PFSK-1 (cell line): ENCODE measurements around the gene TXN.

Experiments used
- FOXP2 ChIP-seq: optimal IDR thresholded peaks from 2 replicates; pipeline ENCODE3; 2011; ENCODE audit warnings: borderline replicate concordance, control low read depth, inconsistent platforms; ENCODE audit not compliant: insufficient read depth; ENCODE audit errors: extremely low read length, extremely low read depth
- POLR2AphosphoS5 ChIP-seq: IDR thresholded peaks from 2 replicates; pipeline ENCODE4 v1.6.1; 2012; ENCODE audit warnings: low read depth, mild to moderate bottlenecking, control low read depth, low read length, moderate library complexity
- SIN3A ChIP-seq: IDR thresholded peaks from 2 replicates; pipeline ENCODE4 v1.6.1; 2012; ENCODE audit warnings: mild to moderate bottlenecking, low read length, moderate library complexity, borderline replicate concordance; ENCODE audit not compliant: insufficient read depth
- TAF1 ChIP-seq: IDR thresholded peaks from 2 replicates; pipeline ENCODE4 v1.6.1; 2012; ENCODE audit warnings: low read length, control low read depth, borderline replicate concordance; ENCODE audit not compliant: insufficient read depth
- TF ChIP-seq, protein P1 (sequence below), 2 experiments: IDR thresholded peaks; 2 replicates each; pipeline versions ENCODE4 v1.6.1 to v1.8.0; 2011 to 2012; ENCODE audit warnings: low read depth in 2 of 2, low read length in 2 of 2, control low read depth in 1 of 2, inconsistent platforms in 1 of 2, mild to moderate bottlenecking in 1 of 2, moderate library complexity in 1 of 2; ENCODE audit not compliant: insufficient read depth in 1 of 2

DNA sequence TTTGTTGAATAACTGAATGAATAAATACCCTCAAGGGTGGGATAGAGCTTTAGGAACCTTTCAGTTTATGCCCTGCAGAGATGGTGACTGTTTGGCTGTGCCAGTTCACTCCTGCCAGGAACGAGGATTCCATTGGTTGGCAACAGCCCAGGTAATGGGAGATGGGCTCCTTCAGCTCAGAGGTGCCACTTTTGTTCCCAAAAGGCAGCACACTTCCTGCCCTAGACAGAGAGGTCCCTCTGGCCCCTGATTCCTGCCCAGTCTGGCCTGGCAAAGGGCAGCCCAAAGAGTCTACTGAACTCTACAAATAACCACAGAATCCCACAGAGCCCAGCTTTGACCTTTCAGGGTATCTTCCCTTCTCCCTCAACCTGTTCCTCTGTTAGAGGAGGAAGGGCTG lies 49.9 kb downstream of the TXN start:
- TF ChIP-seq POLR2AphosphoS5 = no peak
- TF ChIP-seq, protein P1, sequence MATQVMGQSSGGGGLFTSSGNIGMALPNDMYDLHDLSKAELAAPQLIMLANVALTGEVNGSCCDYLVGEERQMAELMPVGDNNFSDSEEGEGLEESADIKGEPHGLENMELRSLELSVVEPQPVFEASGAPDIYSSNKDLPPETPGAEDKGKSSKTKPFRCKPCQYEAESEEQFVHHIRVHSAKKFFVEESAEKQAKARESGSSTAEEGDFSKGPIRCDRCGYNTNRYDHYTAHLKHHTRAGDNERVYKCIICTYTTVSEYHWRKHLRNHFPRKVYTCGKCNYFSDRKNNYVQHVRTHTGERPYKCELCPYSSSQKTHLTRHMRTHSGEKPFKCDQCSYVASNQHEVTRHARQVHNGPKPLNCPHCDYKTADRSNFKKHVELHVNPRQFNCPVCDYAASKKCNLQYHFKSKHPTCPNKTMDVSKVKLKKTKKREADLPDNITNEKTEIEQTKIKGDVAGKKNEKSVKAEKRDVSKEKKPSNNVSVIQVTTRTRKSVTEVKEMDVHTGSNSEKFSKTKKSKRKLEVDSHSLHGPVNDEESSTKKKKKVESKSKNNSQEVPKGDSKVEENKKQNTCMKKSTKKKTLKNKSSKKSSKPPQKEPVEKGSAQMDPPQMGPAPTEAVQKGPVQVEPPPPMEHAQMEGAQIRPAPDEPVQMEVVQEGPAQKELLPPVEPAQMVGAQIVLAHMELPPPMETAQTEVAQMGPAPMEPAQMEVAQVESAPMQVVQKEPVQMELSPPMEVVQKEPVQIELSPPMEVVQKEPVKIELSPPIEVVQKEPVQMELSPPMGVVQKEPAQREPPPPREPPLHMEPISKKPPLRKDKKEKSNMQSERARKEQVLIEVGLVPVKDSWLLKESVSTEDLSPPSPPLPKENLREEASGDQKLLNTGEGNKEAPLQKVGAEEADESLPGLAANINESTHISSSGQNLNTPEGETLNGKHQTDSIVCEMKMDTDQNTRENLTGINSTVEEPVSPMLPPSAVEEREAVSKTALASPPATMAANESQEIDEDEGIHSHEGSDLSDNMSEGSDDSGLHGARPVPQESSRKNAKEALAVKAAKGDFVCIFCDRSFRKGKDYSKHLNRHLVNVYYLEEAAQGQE (IDR thresholded peaks at IDR 0.05; ENCODE audit: insufficient read depth in 1 of 2, low read depth in 2 of 2, low read length in 2 of 2) = no peak
- TF ChIP-seq TAF1 = no peak
- TF ChIP-seq SIN3A = no peak
- no peak for TF ChIP-seq FOXP2
